GM10248 (cell line): ENCODE data around the gene DBNL.

Source experiments
- CTCF ChIA-PET: fragments of 300-600 bp; sonication (Branson Sonifier 250); formaldehyde crosslinking; extraction: SDS; loops from one replicate; lab custom pipeline; 2021; ENCODE audit warnings: antibody characterized with exemption; lab: Yijun Ruan, JAX
- POLR2A ChIA-PET: fragments of 350-650 bp; sonication (Branson Sonifier 250); formaldehyde crosslinking; extraction: SDS; loops from one replicate; lab custom pipeline; 2020; ENCODE audit warnings: antibody characterized with exemption; lab: Yijun Ruan, JAX
- DNase-seq: peaks from one replicate; pipeline ENCODE4 v3.0.0; 2012; ENCODE audit errors: extremely low spot score
- CTCF ChIP-seq: IDR thresholded peaks from 2 replicates; pipeline ENCODE4 v1.5.1; 2012; ENCODE audit warnings: mild to moderate bottlenecking, low read depth; ENCODE audit errors: extremely low read depth, missing control alignments, control extremely low read depth

DBNL gene

GRCh38 chr7:44066494-44067063, 22.1 kb downstream of the DBNL start:
- CTCF ChIA-PET: interaction anchor here (0.6 to 3.0 kb wide), 3 partner anchors 9 to 16 kb away, joined by 3 to 7 read pairs (median 4); no protein-coding TSS in a partner anchor
- POLR2A ChIA-PET: interaction anchor here (1.0 kb wide), 1 partner anchor 22 kb away, joined by 4 read pairs; the partner anchor contains the start of gene DBNL
- TF ChIP-seq CTCF: no peak
- DNase-seq: no peak

GRCh38 chr7:44067064-44067951, 22.8 kb downstream of the DBNL start:
- CTCF ChIA-PET: interaction anchor here (0.6 to 1.4 kb wide), 2 partner anchors 17 kb away, joined by 3 to 5 read pairs; no protein-coding TSS in a partner anchor
- no peak for DNase-seq

GRCh38 chr7:44068054-44068453, 23.6 kb downstream of the DBNL start:
- CTCF ChIA-PET: interaction anchor here (1.4 kb wide), 2 partner anchors 11 to 18 kb away, joined by 4 to 5 read pairs; no protein-coding TSS in a partner anchor

More at GRCh38 chr7:44067064-44067951, 22.8 kb downstream of the DBNL start:
- POLR2A ChIA-PET: no interaction called here
- TF ChIP-seq CTCF: no peak

GRCh38 chr7:44071726-44072363, 27.3 kb downstream of the DBNL start:
- no peak for DNase-seq
- no peak for TF ChIP-seq CTCF
- ChIA-PET POLR2A (interaction anchor here (0.5 kb wide), 1 partner anchor 27 kb away, joined by 3 read pairs; the partner anchor contains the start of gene DBNL), CTCF (interaction anchor here (0.7 to 2.8 kb wide), 8 partner anchors 9 to 51 kb away, joined by 3 to 13 read pairs (median 3); no protein-coding TSS in a partner anchor)

More at GRCh38 chr7:44068054-44068453, 23.6 kb downstream of the DBNL start:
- POLR2A ChIA-PET: no interaction called here
- no peak for DNase-seq
- no peak for TF ChIP-seq CTCF

GRCh38 chr7:44072364-44073231, 28.1 kb downstream of the DBNL start:
- ChIA-PET POLR2A (interaction anchor here (0.5 kb wide), 1 partner anchor 28 kb away, joined by 3 read pairs; the partner anchor contains the start of gene DBNL), CTCF (interaction anchor here (0.7 to 2.8 kb wide), 9 partner anchors 8 to 50 kb away, joined by 3 to 13 read pairs (median 3); no protein-coding TSS in a partner anchor)
- peak; percentile 64 for TF ChIP-seq CTCF
- peak; percentile 60 for DNase-seq
